BE2C (cell line): ENCODE results near the gene DOK1.
"Not testable (repeated sequence)": the region's sequence is repeated elsewhere in the genome, so short reads cannot be mapped to it uniquely, and the experiment has no call there.

Experiments used
- DNase-seq: peaks from one replicate; pipeline ENCODE4 v3.0.0-alpha.2; 2020
- H3K27me3 ChIP-seq: fragments of 250-450 bp; sonication (Bioruptor Pico); 2 replicates; pipeline ENCODE4 v1.5.1; 2020; ENCODE audit warnings: mild to moderate bottlenecking
- H3K36me3 ChIP-seq: fragments of 250-450 bp; sonication (Bioruptor Pico); 2 replicates; pipeline ENCODE4 v1.5.1; 2020; ENCODE audit warnings: mild to moderate bottlenecking
- H3K4me1 ChIP-seq: fragments of 250-450 bp; sonication (Bioruptor Pico); 2 replicates; pipeline ENCODE4 v1.5.1; 2020
- H3K4me3 ChIP-seq: 2 replicates; pipeline ENCODE4 v1.5.1; 2011; ENCODE audit warnings: low read depth, low read length
- H3K9me3 ChIP-seq: fragments of 250-450 bp; sonication (Bioruptor Pico); 2 replicates; pipeline ENCODE4 v1.5.1; 2020
- TF ChIP-seq, protein P1 (sequence below): IDR thresholded peaks from 2 replicates; pipeline ENCODE4 v1.5.1; 2012; ENCODE audit warnings: mild to moderate bottlenecking, low read depth, low read length

Gene DOK1

DNA sequence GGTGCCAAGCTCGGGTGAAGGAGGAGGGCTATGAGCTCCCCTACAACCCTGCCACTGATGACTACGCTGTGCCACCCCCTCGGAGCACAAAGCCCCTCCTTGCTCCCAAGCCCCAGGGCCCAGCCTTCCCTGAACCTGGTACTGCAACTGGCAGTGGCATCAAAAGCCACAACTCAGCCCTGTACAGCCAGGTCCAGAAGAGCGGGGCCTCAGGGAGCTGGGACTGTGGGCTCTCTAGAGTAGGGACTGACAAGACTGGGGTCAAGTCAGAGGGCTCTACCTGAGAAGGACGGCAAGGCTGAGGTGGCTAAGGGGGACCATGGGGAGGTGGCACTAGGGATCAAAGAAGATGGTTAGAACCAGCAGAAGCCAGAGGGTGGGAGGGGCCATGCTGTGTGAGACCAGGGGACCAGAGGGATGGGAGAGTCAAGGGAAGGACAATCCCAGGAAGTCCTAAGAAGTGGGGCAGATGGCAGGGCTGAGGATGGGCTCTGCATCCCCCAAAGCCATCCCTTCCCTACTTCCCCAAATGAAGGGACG is 2.4 kb downstream of the DOK1 start:
- no peak for DNase-seq
- TF ChIP-seq, protein P1, sequence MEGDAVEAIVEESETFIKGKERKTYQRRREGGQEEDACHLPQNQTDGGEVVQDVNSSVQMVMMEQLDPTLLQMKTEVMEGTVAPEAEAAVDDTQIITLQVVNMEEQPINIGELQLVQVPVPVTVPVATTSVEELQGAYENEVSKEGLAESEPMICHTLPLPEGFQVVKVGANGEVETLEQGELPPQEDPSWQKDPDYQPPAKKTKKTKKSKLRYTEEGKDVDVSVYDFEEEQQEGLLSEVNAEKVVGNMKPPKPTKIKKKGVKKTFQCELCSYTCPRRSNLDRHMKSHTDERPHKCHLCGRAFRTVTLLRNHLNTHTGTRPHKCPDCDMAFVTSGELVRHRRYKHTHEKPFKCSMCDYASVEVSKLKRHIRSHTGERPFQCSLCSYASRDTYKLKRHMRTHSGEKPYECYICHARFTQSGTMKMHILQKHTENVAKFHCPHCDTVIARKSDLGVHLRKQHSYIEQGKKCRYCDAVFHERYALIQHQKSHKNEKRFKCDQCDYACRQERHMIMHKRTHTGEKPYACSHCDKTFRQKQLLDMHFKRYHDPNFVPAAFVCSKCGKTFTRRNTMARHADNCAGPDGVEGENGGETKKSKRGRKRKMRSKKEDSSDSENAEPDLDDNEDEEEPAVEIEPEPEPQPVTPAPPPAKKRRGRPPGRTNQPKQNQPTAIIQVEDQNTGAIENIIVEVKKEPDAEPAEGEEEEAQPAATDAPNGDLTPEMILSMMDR: no peak
- H3K36me3 ChIP-seq: no peaks in the 10 kb centered on the region
- no peaks in the 10 kb centered on the region for H3K9me3 ChIP-seq
- H3K27me3 ChIP-seq: no peaks in the 10 kb centered on the region
- H3K4me3 ChIP-seq: no peak overlapping the region
- H3K4me1 ChIP-seq: no peaks in the 10 kb centered on the region

DNA sequence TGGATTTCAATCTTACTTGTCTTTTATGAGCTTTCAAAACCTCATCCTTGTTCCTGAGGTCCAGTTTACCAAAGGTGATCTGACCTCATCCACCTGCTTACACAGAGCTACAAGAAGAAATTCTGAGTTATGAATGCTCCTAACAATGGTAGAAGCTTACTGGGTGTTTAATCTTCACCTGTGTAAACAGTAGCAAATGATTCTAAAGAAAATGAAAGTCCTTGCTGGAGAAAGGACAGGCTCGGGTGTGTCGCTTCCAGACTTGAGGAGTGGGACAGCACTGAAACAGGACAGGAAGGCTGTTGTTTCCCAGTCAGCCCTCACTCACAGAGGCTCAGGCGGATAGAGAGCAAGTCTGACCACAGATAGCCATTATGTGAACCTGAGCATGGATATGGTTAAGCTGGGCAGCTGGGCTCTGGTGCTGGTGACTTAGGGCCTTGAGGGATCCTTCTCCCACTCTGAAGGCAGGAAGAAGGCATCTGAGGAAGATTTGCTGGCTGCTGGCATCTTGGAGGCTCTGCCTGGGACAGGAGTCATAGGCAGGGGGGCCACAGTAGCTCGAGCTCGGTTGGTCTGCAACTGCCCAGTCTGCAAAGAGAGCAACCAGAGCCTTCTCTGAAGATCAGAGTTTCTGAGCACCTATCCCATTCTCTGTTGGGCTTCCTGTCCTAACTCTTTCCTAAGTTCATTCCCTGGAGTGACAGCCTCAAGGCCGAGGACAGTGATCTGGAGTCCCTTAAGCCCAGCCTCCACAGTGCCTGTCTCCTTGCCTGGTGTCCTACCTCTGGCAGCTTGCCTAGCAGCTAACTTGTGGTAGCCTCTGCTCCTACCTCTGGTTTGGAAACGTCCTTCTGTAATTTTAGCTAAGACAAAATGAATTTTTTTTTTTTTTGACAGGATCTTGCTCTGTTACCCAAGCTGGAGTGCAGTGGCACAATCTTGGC is 4.0 kb downstream of the DOK1 start:
- no peaks in the 10 kb centered on the region for H3K4me1 ChIP-seq
- H3K4me3 ChIP-seq: no peak overlapping the region
- H3K27me3 ChIP-seq: no peaks in the 10 kb centered on the region
- no peaks in the 10 kb centered on the region for H3K9me3 ChIP-seq
- no peaks in the 10 kb centered on the region for H3K36me3 ChIP-seq
- TF ChIP-seq, protein P1: no peak
- DNase-seq: no peak

DNA sequence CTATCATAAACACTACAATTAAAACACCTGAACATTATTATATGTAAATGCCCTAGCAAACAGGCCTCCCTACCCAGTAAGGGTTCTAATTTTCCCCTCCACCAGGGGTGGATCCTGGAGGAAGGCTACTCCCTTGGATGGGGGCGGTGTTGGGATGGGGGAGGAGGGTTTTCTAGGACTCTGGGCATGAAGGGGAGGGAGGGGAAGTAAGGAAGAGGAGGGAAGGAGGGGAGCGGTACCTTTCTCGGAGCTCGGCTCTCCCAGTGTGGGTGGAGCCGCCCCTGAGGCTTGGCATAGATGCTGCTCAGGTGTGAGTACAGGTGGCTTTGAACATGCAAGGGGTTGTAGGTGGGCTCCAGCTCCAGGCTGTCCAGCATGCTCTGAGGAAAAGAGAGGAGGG is 5.4 kb downstream of the DOK1 start:
- H3K27me3 ChIP-seq: no peaks in the 10 kb centered on the region
- H3K4me3 ChIP-seq: no peak overlapping the region
- DNase-seq: no peak
- no peaks in the 10 kb centered on the region for H3K9me3 ChIP-seq
- H3K36me3 ChIP-seq: no peaks in the 10 kb centered on the region
- TF ChIP-seq, protein P1: no peak
- no peaks in the 10 kb centered on the region for H3K4me1 ChIP-seq

DNA sequence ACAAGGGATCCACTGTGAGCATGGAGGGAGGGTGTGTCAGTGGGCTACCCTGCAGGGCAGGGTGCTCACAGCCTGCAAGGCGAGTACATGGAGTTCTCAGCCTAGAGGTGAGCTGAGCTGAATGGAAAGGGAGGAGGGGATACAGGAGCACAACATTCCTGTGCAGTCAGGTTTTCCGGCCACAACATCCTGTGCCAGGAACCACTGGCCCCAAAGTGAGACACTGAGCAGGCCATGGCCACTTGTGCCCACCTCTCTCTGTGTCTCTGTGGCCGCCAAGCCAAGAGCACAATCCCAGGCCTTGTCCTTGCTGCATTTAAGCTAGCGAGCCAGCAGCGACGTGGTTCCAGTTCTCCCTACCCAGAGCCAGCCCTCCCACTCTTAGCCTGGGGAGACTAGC is 6.1 kb downstream of the DOK1 start:
- Histone ChIP-seq H3K36me3 (no peaks in the 10 kb centered on the region), H3K9me3 (no peaks in the 10 kb centered on the region), H3K4me3 (no peak overlapping the region), H3K4me1 (no peaks in the 10 kb centered on the region), H3K27me3 (no peaks in the 10 kb centered on the region)
- no peak for DNase-seq
- TF ChIP-seq, protein P1: no peak

DNA sequence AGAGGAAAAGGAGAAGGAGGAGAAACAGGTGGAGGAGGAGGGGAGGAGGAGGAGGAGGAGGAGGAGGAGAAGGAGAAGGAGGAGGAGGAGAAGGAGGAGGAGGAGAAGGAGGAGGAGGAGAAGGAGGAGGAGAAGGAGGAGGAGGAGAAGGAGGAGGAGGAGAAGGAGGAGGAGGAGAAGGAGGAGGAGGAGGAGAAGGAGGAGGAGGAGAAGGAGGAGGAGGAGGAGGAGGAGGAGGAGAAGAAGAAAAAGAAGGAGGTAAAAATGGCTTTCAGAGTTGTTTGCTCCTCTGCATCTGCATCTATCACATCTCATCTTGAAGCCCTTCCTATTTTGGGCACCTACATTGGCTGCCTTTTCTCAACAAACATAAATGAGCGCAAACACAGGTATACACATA is 6.5 kb downstream of the DOK1 start:
- not testable (repeated sequence) for DNase-seq, H3K4me1 ChIP-seq, H3K4me3 ChIP-seq, H3K9me3 ChIP-seq, H3K36me3 ChIP-seq, H3K27me3 ChIP-seq

DNA sequence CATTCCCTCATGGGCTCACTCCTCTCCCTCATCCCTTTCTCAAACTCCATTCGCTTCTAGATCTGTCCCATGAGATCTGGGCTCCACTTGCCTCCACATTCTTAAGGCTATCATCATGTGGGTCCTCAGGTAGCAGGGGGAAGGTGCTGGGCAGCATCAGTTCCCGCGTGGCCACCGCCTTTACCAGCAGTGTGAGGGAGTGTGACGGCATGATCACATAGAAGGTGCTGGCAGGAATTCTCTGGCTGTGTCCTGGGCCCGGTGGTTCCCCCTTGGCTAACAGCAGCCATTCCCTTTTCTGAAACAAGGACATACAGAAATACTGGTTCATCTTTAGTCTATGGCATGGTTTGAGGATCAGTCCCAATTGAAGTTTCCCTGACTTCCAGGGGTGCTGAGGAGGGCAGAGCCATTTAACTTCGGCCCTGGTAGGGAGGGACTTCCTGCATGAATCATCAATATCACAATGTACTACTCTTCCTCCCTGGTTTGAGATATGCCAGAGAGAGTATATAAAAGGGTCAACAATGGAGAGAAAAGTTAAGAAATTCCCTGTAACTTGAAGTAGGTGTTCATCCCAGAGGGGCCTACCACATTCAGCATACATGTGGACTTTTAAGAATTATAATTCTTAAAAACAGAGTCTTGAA is 7.7 kb downstream of the DOK1 start:
- Histone ChIP-seq H3K36me3 (no peaks in the 10 kb centered on the region), H3K4me1 (no peaks in the 10 kb centered on the region), H3K9me3 (no peaks in the 10 kb centered on the region), H3K27me3 (no peaks in the 10 kb centered on the region), H3K4me3 (no peak overlapping the region)
- TF ChIP-seq, protein P1: no peak
- DNase-seq: no peak
